Activated CD8-positive, alpha-beta memory T cell treated with anti-CD3 and anti-CD28 coated beads, Interleukin-2, amount 50 U/mL, for 4 hours (primary cell): ENCODE measurements around the gene CCDC91.
"Not testable (repeated sequence)": the region's sequence is repeated elsewhere in the genome, so short reads cannot be mapped to it uniquely, and the experiment has no call there.

Experiments used
- DNase-seq: peaks from one replicate; pipeline ENCODE4 v3.0.0-alpha.2; 2020

The CCDC91 gene

GRCh38 chr12:28378736-28379135 is 188.5 kb downstream of the CCDC91 start:
- DNase-seq, result no peak

GRCh38 chr12:28379779-28380178 is 189.5 kb downstream of the CCDC91 start:
- DNase-seq, result not testable (repeated sequence)

GRCh38 chr12:28383368-28383767 is 193.1 kb downstream of the CCDC91 start:
- DNase-seq, result no peak

- DNase-seq, result no peak
Observed at GRCh38 chr12:28388879-28389278, 198.6 kb downstream of the CCDC91 start.

GRCh38 chr12:28390206-28390605 is 199.9 kb downstream of the CCDC91 start:
- DNase-seq, result no peak

- no peak for DNase-seq
Observed at GRCh38 chr12:28390761-28391385, 200.6 kb downstream of the CCDC91 start.

GRCh38 chr12:28409892-28410291 is 219.6 kb downstream of the CCDC91 start:
- DNase-seq, result no peak

GRCh38 chr12:28413460-28414109 is 223.3 kb downstream of the CCDC91 start:
- DNase-seq, result no peak

- DNase-seq, result no peak
Observed at GRCh38 chr12:28415755-28416154, 225.5 kb downstream of the CCDC91 start.

GRCh38 chr12:28421374-28421773 is 231.1 kb downstream of the CCDC91 start:
- DNase-seq, result no peak

GRCh38 chr12:28424965-28425364 is 234.7 kb downstream of the CCDC91 start:
- DNase-seq, result no peak

- no peak for DNase-seq
Observed at GRCh38 chr12:28425526-28425925, 235.3 kb downstream of the CCDC91 start.

- DNase-seq, result no peak
Observed at GRCh38 chr12:28427046-28427445, 236.8 kb downstream of the CCDC91 start.

GRCh38 chr12:28440081-28440608 is 249.9 kb downstream of the CCDC91 start:
- DNase-seq, result no peak

GRCh38 chr12:28442101-28442500 is 251.8 kb downstream of the CCDC91 start:
- DNase-seq, result no peak

GRCh38 chr12:28443337-28443736 is 253.1 kb downstream of the CCDC91 start:
- no peak for DNase-seq

GRCh38 chr12:28446031-28446430 is 255.8 kb downstream of the CCDC91 start:
- DNase-seq, result no peak

GRCh38 chr12:28453686-28454085 is 263.4 kb downstream of the CCDC91 start:
- DNase-seq, result no peak

GRCh38 chr12:28456934-28457710 is 266.9 kb downstream of the CCDC91 start:
- DNase-seq, result no peak

- no peak for DNase-seq
Observed at GRCh38 chr12:28457785-28458184, 267.5 kb downstream of the CCDC91 start.

- DNase-seq, result no peak
Observed at GRCh38 chr12:28459481-28459880, 269.2 kb downstream of the CCDC91 start.

- no peak for DNase-seq
Observed at GRCh38 chr12:28460420-28461130, 270.3 kb downstream of the CCDC91 start.

GRCh38 chr12:28463396-28463795 is 273.1 kb downstream of the CCDC91 start:
- no peak for DNase-seq
